A549 treated with GW870086 at 1 μM for 4 hours (cell line): ENCODE measurements around the gene MBOAT2. TPM values are rescaled to one million over a fixed set of nuclear protein-coding genes. Genes with fewer than 3 reads are reported as not detected.

Experiments used
- total RNA-seq: library from RNA; stranded (reverse); fragments of 200-300 nt; extraction: Qiagen RNA extraction; gene quantifications from 5 replicates; pipeline ENCODE4 v1.2.3, GENCODE V29; 2022; ENCODE audit warnings: low read depth

MBOAT2 gene, protein sequence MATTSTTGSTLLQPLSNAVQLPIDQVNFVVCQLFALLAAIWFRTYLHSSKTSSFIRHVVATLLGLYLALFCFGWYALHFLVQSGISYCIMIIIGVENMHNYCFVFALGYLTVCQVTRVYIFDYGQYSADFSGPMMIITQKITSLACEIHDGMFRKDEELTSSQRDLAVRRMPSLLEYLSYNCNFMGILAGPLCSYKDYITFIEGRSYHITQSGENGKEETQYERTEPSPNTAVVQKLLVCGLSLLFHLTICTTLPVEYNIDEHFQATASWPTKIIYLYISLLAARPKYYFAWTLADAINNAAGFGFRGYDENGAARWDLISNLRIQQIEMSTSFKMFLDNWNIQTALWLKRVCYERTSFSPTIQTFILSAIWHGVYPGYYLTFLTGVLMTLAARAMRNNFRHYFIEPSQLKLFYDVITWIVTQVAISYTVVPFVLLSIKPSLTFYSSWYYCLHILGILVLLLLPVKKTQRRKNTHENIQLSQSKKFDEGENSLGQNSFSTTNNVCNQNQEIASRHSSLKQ
- 32.4 to 45.3 TPM (median 42.2 TPM) in 5 replicates for total RNA-seq

GRCh38 chr2:9003616-9004337 lies at the start of gene MBOAT2:
Gene MBOAT2 (minus strand): TSS chr2:9003684. CDS start chr2:9003614, 70 bp downstream.

GRCh38 chr2:8836971-8837794 lies 166.3 kb downstream of the MBOAT2 start, which contains the start of gene KIDINS220:
Gene KIDINS220 (minus strand): TSS chr2:8837613. CDS start chr2:8827093, 10,520 bp downstream.

Other genes starting within 250 kb of the MBOAT2 start
- 14.6 to 21.4 TPM (median 19.3 TPM) in 5 replicates for gene KIDINS220, start 166.1 kb downstream of the MBOAT2 start, total RNA-seq
- gene ASAP2, start 203.1 kb upstream of the MBOAT2 start, total RNA-seq: 37.1 to 59.1 TPM (median 52.2 TPM) in 5 replicates